ENCODE data around the gene AMFR. TPM values are rescaled to one million over a fixed set of nuclear protein-coding genes. Genes with fewer than 3 reads are reported as not detected.

The AMFR gene
- total RNA-seq, 1 experiment from 2014 or later = 31.7 TPM

DNA sequence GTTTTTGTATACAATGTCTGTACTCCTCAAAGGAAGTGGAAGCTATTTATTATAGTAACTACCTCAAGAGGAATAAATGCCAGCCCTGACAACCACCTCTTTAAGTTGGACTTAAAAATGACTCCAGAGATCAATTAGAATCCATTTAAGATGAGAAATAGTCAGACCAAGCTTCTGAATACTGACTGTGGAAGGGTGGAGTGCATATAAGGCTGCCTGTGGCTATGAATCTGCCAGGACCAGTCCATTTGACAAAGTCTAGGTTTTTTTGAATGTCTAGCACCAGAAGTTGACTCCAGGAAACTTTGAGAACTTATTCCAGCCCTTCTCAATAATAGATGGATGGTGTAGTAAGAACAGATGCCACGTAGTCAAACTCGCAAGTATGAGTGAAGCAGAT is 41.0 kb upstream of the AMFR start:
- Mint-ChIP-seq H3K4me1 (no peaks in the 10 kb centered on the region), H3K27me3 (ENCODE audit: low read depth) (no peaks in the 10 kb centered on the region), H3K27ac (no peak overlapping the region), H3K9me3 (no peaks in the 10 kb centered on the region), H3K4me3 (no peak overlapping the region), H3K36me3 (peaks cover 82% of the 10 kb centered on the region)
- DNase-seq (ENCODE audit: low spot score) (no peak), ATAC-seq (no peak)
- TF ChIP-seq GRHL2 (CRISPR knock-in tag; IDR thresholded peaks at IDR 0.05; ENCODE audit: insufficient replicate concordance, severe bottlenecking) (no peak), CREM (CRISPR knock-in tag; IDR thresholded peaks at IDR 0.05) (no peak), RORB (CRISPR knock-in tag; IDR thresholded peaks at IDR 0.05) (no peak), FOXK1 (CRISPR knock-in tag; IDR thresholded peaks at IDR 0.05) (no peak), ZNF423 (CRISPR knock-in tag; IDR thresholded peaks at IDR 0.05) (no peak), NR1H2 (CRISPR knock-in tag; IDR thresholded peaks at IDR 0.05) (no peak)
- TF ChIP-seq, protein P1, sequence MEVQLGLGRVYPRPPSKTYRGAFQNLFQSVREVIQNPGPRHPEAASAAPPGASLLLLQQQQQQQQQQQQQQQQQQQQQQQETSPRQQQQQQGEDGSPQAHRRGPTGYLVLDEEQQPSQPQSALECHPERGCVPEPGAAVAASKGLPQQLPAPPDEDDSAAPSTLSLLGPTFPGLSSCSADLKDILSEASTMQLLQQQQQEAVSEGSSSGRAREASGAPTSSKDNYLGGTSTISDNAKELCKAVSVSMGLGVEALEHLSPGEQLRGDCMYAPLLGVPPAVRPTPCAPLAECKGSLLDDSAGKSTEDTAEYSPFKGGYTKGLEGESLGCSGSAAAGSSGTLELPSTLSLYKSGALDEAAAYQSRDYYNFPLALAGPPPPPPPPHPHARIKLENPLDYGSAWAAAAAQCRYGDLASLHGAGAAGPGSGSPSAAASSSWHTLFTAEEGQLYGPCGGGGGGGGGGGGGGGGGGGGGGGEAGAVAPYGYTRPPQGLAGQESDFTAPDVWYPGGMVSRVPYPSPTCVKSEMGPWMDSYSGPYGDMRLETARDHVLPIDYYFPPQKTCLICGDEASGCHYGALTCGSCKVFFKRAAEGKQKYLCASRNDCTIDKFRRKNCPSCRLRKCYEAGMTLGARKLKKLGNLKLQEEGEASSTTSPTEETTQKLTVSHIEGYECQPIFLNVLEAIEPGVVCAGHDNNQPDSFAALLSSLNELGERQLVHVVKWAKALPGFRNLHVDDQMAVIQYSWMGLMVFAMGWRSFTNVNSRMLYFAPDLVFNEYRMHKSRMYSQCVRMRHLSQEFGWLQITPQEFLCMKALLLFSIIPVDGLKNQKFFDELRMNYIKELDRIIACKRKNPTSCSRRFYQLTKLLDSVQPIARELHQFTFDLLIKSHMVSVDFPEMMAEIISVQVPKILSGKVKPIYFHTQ (CRISPR knock-in tag; IDR thresholded peaks at IDR 0.05) = no peak
- TF ChIP-seq, protein P2, sequence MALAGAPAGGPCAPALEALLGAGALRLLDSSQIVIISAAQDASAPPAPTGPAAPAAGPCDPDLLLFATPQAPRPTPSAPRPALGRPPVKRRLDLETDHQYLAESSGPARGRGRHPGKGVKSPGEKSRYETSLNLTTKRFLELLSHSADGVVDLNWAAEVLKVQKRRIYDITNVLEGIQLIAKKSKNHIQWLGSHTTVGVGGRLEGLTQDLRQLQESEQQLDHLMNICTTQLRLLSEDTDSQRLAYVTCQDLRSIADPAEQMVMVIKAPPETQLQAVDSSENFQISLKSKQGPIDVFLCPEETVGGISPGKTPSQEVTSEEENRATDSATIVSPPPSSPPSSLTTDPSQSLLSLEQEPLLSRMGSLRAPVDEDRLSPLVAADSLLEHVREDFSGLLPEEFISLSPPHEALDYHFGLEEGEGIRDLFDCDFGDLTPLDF (CRISPR knock-in tag; IDR thresholded peaks at IDR 0.05) = no peak
- TF ChIP-seq, protein P3, sequence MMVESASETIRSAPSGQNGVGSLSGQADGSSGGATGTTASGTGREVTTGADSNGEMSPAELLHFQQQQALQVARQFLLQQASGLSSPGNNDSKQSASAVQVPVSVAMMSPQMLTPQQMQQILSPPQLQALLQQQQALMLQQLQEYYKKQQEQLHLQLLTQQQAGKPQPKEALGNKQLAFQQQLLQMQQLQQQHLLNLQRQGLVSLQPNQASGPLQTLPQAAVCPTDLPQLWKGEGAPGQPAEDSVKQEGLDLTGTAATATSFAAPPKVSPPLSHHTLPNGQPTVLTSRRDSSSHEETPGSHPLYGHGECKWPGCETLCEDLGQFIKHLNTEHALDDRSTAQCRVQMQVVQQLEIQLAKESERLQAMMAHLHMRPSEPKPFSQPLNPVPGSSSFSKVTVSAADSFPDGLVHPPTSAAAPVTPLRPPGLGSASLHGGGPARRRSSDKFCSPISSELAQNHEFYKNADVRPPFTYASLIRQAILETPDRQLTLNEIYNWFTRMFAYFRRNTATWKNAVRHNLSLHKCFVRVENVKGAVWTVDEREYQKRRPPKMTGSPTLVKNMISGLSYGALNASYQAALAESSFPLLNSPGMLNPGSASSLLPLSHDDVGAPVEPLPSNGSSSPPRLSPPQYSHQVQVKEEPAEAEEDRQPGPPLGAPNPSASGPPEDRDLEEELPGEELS (CRISPR knock-in tag; IDR thresholded peaks at IDR 0.05) = no peak
- TF ChIP-seq, protein P4, sequence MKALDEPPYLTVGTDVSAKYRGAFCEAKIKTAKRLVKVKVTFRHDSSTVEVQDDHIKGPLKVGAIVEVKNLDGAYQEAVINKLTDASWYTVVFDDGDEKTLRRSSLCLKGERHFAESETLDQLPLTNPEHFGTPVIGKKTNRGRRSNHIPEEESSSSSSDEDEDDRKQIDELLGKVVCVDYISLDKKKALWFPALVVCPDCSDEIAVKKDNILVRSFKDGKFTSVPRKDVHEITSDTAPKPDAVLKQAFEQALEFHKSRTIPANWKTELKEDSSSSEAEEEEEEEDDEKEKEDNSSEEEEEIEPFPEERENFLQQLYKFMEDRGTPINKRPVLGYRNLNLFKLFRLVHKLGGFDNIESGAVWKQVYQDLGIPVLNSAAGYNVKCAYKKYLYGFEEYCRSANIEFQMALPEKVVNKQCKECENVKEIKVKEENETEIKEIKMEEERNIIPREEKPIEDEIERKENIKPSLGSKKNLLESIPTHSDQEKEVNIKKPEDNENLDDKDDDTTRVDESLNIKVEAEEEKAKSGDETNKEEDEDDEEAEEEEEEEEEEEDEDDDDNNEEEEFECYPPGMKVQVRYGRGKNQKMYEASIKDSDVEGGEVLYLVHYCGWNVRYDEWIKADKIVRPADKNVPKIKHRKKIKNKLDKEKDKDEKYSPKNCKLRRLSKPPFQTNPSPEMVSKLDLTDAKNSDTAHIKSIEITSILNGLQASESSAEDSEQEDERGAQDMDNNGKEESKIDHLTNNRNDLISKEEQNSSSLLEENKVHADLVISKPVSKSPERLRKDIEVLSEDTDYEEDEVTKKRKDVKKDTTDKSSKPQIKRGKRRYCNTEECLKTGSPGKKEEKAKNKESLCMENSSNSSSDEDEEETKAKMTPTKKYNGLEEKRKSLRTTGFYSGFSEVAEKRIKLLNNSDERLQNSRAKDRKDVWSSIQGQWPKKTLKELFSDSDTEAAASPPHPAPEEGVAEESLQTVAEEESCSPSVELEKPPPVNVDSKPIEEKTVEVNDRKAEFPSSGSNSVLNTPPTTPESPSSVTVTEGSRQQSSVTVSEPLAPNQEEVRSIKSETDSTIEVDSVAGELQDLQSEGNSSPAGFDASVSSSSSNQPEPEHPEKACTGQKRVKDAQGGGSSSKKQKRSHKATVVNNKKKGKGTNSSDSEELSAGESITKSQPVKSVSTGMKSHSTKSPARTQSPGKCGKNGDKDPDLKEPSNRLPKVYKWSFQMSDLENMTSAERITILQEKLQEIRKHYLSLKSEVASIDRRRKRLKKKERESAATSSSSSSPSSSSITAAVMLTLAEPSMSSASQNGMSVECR (CRISPR knock-in tag; IDR thresholded peaks at IDR 0.05; ENCODE audit: borderline replicate concordance) = no peak
- CTCF ChIA-PET = no interaction called here
- POLR2A ChIA-PET = no interaction called here

DNA sequence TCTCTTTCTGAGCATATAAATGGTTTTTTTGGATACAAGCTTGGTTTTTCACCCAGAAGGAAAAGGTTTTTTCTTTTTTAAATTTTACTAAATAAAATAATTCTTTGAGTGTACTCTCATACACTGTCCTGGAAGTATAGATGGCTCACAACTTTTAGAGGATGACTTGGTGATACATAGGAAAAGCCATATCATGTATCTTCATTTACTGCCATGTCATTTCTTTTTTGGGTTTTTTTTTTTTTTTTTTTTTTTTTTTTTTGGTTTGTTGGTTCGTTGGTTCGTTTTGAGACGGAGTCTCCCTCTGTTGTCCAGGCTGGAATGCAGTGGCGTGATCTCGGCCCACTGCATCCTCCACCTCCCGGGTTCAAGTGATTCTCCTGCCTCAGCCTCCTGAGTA is 37.8 kb upstream of the AMFR start:
- Mint-ChIP-seq H3K4me1 (no peaks in the 10 kb centered on the region), H3K36me3 (peaks cover 76% of the 10 kb centered on the region), H3K4me3 (no peak overlapping the region), H3K27me3 (ENCODE audit: low read depth) (no peaks in the 10 kb centered on the region), H3K9me3 (no peaks in the 10 kb centered on the region), H3K27ac (no peak overlapping the region)
- ChIA-PET CTCF (interaction anchor here (0.6 kb wide), 1 partner anchor 62 kb away, joined by 4 read pairs; no protein-coding TSS in a partner anchor), POLR2A (interaction anchor here (0.6 to 0.7 kb wide), 3 partner anchors 613 to 1429 kb away, joined by 3 to 5 read pairs (median 3); no protein-coding TSS in a partner anchor)
- no peak for ATAC-seq
- DNase-seq (ENCODE audit: low spot score) = no peak
- TF ChIP-seq, protein P2 (CRISPR knock-in tag; IDR thresholded peaks at IDR 0.05) = no peak
- TF ChIP-seq, protein P5, sequence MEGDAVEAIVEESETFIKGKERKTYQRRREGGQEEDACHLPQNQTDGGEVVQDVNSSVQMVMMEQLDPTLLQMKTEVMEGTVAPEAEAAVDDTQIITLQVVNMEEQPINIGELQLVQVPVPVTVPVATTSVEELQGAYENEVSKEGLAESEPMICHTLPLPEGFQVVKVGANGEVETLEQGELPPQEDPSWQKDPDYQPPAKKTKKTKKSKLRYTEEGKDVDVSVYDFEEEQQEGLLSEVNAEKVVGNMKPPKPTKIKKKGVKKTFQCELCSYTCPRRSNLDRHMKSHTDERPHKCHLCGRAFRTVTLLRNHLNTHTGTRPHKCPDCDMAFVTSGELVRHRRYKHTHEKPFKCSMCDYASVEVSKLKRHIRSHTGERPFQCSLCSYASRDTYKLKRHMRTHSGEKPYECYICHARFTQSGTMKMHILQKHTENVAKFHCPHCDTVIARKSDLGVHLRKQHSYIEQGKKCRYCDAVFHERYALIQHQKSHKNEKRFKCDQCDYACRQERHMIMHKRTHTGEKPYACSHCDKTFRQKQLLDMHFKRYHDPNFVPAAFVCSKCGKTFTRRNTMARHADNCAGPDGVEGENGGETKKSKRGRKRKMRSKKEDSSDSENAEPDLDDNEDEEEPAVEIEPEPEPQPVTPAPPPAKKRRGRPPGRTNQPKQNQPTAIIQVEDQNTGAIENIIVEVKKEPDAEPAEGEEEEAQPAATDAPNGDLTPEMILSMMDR (IDR thresholded peaks at IDR 0.05) = no peak
- TF ChIP-seq GTF2I (CRISPR knock-in tag; conservative IDR thresholded peaks at IDR 0.05) (no peak), EMX1 (CRISPR knock-in tag; IDR thresholded peaks at IDR 0.05) (no peak), ZNF138 (CRISPR knock-in tag; conservative IDR thresholded peaks at IDR 0.05) (no peak)
- TF ChIP-seq, protein P6, sequence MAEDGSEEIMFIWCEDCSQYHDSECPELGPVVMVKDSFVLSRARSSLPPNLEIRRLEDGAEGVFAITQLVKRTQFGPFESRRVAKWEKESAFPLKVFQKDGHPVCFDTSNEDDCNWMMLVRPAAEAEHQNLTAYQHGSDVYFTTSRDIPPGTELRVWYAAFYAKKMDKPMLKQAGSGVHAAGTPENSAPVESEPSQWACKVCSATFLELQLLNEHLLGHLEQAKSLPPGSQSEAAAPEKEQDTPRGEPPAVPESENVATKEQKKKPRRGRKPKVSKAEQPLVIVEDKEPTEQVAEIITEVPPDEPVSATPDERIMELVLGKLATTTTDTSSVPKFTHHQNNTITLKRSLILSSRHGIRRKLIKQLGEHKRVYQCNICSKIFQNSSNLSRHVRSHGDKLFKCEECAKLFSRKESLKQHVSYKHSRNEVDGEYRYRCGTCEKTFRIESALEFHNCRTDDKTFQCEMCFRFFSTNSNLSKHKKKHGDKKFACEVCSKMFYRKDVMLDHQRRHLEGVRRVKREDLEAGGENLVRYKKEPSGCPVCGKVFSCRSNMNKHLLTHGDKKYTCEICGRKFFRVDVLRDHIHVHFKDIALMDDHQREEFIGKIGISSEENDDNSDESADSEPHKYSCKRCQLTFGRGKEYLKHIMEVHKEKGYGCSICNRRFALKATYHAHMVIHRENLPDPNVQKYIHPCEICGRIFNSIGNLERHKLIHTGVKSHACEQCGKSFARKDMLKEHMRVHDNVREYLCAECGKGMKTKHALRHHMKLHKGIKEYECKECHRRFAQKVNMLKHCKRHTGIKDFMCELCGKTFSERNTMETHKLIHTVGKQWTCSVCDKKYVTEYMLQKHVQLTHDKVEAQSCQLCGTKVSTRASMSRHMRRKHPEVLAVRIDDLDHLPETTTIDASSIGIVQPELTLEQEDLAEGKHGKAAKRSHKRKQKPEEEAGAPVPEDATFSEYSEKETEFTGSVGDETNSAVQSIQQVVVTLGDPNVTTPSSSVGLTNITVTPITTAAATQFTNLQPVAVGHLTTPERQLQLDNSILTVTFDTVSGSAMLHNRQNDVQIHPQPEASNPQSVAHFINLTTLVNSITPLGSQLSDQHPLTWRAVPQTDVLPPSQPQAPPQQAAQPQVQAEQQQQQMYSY (CRISPR knock-in tag; IDR thresholded peaks at IDR 0.05) = no peak

Data from WTC11 (cell line).